ENCODE data around the gene ARPC5L.

- no peak for TF ChIP-seq HMGXB4 (CRISPR knock-in tag; IDR thresholded peaks at IDR 0.05; ENCODE audit: borderline replicate concordance in 1 of 2, low read depth in 1 of 2)
- no peak for TF ChIP-seq KMT2A (CRISPR knock-in tag; IDR thresholded peaks at IDR 0.05)
- TF ChIP-seq CTCF (CRISPR knock-in tag; IDR thresholded peaks at IDR 0.05) = no peak
- no peak for TF ChIP-seq ZBTB3 (CRISPR knock-in tag; IDR thresholded peaks at IDR 0.05; ENCODE audit: borderline replicate concordance, low read depth)
- TF ChIP-seq MYPOP (CRISPR knock-in tag; IDR thresholded peaks at IDR 0.05) = no peak
- TF ChIP-seq HNRNPLL (IDR thresholded peaks at IDR 0.05; ENCODE audit: low read depth, low read length, poor library complexity, severe bottlenecking) = no peak
- TF ChIP-seq ZNF503 (CRISPR knock-in tag; IDR thresholded peaks at IDR 0.05) = no peak
- TF ChIP-seq ZNF121 (CRISPR knock-in tag; IDR thresholded peaks at IDR 0.05) = no peak
- TF ChIP-seq EZH2 (conservative IDR thresholded peaks at IDR 0.05; ENCODE audit: low read depth, low read length) = no peak
- TF ChIP-seq ZNF572 (CRISPR knock-in tag; IDR thresholded peaks at IDR 0.05) = no peak
- no peak for TF ChIP-seq NFYB (CRISPR knock-in tag; IDR thresholded peaks at IDR 0.05)
- TF ChIP-seq GABPB1 (CRISPR knock-in tag; IDR thresholded peaks at IDR 0.05) = no peak
- no peak for TF ChIP-seq ZNF12 (CRISPR knock-in tag; IDR thresholded peaks at IDR 0.05)
These were observed 30.1 kb upstream of the ARPC5L start for GRCh38 chr9:124831642-124832364.
